Measurements from ENCODE around the gene TMPRSS9.

- TF ChIP-seq POLR2AphosphoS5 (IDR thresholded peaks at IDR 0.05) (no peak), CTCF (IDR thresholded peaks at IDR 0.05) (no peak)
These were observed 48.2 kb downstream of the TMPRSS9 start for GRCh38 chr19:2408247-2408646.
